ENCODE data around the gene CNIH3.

CNIH3 gene

DNA sequence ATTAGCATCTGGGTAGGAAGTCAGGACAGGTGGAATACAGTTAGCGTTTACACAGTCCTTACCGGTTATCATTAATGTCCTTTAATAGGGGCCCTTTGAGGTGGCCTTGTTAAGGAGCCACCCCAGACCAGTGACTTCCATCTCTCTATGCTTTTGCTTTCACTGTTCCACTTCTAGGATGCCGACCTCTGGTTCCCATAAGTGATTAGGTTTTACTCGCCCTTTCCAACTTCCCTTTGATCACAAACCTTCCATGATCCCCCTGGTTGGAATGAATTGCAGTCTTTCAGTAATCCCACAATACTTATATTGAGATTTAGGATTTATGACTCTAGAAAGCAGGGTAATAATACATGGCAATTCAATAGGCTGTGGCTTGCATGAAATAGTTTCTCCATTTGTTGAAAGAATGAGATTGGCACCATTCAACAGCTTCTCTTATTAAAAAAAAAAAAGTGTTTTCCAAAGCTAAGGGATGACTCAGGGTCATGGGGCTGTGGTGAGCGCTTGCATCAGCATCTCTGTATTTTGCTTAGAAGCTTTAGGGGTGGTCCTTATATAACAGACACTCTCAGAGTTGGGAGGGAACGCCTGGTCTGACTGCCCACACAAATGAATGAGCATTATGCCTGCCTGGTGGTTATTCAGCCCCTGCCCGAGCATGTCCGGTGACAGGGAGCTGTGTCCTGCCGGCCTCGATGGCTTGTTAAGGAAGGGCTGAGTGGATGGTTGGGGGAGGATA lies 110.5 kb downstream of the CNIH3 start:
- no peak for DNase-seq

DNA sequence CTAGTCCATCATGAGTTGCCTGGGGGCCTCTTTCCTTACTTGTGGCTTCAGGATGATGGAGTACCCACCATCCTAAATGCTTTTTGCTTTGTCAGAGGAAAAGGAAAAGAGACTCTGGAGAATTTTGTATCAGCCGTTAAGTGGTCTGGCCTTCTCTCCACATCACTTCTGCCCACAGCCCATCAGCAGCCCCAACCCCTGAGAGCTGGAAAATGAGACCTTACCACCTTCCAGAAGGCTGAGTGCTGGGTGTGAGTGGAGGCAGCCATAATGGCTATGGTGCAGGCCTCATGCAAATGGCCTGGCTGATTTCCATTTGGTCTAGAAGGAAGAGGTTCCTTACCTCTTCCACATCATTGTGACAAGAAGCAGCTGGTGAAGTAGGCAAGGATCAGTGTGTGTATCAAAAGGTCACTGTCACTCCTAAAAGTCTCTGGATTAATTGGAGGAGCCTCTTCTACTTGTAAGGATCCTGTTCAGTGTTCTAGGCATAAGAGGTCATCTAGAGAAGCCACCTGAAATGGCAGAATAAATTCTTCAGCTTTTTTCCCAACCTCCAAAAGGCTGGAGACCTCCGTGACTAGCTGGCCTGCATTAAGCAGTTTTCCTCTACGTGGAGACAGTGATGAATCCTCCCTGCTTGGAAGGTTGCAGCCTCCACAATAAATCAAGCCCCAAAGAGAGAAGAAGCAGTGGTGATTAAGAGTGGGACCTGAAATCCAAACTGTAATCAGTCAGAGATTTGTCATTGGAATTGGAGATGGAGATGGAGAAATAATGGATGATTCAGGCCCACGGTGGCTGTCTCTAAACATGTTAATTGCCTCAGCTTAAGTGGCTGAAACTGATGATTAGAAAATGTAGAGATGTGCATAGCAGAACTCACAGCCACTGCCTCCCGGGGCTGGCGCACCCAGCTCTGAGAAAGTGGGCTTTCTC lies 111.5 kb downstream of the CNIH3 start:
- no peak for DNase-seq

DNA sequence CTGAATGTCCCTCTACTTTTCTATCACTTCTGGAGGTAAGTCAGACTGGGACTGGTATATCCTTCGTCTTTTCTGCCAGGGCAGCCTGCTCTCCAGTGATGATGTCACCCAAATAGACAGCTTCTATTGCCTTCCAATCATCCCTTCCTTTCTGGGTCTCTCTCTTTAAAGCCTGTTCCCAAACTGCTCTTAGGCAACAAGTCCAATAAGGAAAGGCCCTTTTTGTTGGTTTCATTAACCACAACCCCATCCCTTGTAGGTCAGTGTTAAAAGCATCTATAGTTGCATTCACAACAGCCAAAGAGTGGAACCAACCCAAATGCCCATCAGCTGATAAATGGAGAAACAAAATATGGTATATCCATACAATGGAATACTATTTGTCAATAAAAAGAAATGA lies 114.4 kb downstream of the CNIH3 start:
- DNase-seq, result no peak

DNA sequence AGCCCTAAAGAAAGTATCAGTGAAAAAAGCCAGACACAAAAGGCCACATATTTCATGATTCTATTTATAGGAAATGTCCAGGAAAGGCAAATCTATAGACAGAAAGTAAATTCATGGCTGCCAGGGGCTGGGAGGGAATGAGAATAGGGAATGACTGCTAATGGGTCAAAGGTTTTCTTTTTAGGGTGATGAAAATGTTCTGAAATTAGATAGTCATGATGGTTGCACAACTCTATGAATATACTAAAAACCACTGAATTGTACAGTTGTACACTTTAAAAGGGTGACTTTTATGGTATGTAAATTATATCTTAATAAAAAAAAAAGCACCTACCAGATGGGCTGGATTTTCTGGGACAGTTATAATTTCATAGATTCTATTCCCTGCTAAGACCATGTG lies 114.8 kb downstream of the CNIH3 start:
- no peak for DNase-seq

DNA sequence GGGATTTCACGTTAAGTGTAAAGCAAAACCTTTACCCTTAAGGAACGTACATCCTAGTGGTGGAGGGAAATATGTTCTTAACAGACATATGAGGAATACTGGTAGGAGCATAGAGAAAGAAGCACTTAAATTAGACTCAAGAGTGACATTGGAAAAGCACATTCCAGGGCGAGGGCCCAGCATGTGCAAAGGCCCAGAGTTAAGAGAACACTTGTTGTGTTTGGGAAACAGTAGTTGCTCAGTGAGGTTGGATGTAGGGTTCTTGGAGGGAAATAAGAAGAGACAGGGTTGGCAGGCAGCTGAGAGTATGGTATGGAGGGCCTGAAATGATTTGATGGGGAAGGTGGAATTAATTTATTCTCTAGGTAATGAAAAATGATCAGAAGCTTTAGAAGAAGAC lies 115.5 kb downstream of the CNIH3 start:
- DNase-seq, result no peak

DNA sequence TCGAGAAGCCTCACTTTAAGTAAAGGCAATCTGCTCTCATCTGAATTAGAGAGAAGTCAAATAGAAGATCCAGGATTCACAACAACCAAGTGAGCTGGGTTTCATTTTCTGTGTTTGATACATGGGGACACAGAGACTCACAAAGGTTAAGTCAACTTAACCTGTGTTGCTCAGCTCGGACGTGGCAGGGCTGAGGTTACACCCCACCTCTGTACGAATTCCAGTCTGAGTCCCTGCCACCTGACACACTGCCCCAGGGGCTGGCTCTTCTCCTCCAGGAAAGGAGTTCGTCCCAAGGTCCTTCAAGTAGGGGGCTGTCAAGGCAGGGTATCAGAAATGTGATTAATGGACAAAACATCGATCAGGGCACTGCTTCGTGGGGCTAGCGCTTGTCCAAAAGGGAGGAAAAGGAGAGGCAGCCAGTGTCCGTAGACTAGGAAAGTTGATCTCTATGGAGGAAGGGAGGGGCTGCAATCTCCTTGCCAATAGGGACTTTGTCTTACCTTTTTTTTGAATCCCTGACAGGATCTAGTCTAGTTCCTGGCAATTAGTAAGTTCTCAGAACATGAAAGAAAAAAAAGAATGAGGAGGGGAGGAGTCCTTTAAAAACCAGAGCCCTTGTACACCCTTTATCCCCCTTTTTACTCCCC lies 116.4 kb downstream of the CNIH3 start:
- DNase-seq, result no peak

DNA sequence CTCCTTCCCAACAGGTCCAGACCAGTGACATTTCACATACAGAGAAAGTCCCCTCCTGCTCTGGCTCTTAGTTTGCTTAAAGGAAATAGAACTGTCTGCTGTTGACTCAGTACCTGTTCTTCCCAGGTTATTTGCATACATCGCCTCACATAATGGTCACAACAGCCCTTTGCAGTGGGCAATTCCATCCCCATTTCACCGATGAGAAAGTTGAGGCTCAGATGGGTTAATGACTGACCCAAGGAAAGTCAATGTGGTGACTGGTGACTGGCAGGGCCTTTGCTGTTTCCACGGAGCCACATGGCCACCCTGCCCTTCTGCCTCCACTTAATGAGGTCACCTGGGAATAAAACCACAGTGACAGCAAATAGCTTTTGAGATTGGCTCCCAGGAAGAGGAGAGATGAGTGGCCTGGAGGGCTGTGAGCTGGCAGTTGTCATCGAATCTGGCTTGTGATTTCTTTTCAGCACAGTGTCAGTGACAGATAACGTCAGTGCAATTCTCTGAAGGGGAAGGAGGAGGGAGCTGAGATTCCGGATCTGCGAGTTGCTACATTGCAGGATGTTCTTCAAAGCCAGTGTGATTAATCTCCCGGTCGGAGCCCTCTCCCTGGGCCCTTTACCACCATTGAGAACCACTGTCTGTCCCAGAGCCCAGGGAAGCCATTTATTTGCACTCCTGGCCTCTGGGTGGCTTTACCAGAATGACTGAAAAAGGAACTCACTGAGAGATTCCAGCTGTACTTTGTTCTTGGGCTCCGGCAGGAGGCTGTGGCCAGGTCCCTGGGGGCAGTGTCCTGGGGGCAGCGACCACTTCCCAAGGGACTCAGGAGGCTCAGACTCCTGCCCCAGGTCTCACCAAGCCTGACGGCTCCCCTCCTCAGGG lies 117.2 kb downstream of the CNIH3 start:
- DNase-seq, result no peak

DNA sequence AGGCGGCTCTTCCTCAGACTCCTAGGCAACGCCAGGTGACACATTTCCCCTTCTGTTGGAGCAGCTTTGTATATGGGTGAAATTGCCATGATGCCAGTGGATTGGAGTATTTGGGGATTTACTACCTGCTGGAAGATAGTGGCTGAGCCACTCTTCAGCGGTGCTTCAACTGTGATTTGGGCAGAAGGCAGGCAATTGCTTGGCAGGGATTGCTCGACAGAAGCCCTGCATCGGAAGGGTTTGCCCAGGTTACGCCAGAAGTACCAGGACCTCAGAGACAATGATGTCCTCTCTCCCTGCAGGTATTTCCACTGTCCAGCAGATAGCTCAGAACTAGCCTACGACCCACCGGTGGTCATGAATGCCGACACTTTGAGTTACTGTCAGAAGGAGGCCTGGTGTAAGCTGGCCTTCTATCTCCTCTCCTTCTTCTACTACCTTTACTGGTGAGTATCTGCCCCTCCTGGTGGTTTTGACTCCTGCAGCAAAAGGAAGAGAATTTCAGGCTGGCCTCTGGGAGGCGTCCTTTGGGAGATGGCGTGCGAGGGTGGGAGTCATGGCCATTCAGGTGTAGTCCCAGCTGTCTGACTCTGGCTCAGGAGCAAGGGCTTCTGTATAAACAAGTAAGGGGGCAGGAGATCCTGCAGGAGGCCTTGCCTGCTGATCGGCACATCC lies 118.3 kb downstream of the CNIH3 start:
- no peak for DNase-seq

DNA sequence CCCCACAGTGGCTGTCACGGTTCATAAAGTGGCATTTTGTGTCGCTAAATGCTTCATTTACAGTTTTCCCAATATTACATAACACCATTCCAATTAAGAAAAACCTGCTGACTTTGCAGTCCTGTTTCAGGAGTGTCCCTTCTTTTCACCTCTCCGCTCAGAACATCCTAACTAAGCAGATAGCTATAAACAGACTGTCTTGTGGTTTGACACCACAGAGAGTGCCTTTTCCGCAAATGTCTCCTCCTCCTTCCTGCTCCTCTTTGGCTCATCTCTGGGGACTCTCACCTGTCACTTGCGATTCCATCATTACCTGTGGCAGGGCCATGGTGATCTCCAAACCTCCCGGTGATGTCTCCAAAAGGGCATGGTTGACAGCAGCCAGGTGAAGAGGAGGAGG lies 119.0 kb downstream of the CNIH3 start:
- no peak for DNase-seq

DNA sequence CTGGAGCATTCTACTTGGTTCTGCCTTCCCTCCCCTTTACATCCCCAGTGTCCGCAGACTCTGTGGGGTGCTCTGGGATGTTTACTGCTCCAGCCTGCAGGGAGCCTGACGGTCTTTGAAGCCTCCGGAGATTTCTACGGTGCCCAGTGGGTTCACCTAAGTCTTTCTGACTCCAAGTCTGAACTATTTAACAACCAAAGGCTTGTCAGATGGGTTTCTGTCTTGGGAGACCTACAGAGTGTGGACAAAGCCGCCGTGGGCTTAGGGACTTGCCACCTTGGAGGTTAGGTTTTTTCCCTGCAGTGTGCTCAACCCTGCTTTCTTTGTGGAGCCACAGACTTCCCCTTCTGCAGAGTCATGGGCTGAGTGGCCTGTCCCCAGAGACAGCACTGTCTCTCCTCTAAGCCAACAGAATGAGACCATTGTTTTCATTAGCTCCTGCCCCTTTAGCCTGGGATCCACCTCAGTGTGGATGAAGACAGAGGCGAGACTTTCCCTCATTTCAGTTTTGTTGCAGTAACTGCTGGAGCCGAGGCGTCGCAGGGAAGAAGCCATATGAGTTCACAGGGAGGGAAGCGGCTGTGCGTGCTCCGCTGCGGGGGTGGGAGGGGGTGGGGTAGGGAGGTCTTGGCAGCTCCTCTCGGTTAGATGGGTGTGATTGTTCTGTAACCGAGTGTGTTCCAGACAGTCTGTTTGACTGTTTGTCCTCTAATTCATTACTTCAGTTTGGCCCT lies 120.7 kb downstream of the CNIH3 start:
- DNase-seq, result no peak

DNA sequence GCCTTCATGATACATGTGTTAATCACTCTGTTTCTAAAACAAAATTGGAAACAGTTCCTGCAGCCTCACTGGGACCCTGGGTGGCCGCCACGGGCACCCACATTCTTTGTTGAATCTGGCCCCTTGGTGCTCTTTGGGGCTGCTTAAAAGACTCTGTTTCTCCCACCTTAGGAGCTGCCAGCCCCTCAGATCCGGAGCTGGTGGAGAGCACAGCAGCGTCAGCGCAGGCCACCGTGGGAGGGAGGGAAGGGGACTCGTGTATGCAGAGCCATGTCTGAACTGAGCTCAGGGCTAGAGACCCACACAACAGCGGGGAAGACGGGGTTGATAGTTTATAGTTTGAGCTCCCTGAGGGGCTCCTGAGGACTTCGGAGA lies 121.2 kb downstream of the CNIH3 start:
- DNase-seq, result no peak

DNA sequence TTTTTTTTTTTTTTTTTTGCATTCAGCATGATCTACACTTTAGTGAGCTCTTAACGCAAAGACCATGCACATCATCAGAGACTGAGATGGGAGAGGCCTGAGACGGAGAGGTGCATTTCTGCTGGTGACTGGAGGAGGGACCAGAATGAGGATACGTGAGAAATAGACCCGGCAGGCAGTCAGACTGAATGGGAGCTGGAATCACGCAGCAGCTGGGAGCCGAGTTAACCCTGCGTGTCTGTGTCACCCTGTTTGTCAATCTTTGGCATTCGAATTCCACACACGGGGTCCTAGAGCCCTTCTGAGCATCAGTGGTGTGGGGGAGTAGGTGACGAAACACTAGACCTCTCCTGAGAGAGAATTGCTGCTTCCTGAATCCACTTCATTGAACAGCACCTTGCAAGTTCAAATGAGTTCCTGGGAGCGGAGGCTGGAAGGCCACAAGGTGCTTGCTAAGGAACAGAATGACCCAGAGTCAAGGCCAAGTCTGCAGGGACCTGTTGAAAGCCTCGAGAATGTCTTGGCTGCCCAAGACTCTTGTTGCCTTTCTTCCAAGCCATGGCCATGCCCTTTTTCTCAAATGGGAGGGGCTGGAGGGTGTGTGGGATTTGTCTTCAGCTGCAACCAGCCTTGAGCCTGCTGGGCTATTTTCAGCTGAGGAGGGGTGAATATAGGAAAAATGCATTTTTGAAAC lies 123.3 kb downstream of the CNIH3 start:
- DNase-seq, result no peak

DNA sequence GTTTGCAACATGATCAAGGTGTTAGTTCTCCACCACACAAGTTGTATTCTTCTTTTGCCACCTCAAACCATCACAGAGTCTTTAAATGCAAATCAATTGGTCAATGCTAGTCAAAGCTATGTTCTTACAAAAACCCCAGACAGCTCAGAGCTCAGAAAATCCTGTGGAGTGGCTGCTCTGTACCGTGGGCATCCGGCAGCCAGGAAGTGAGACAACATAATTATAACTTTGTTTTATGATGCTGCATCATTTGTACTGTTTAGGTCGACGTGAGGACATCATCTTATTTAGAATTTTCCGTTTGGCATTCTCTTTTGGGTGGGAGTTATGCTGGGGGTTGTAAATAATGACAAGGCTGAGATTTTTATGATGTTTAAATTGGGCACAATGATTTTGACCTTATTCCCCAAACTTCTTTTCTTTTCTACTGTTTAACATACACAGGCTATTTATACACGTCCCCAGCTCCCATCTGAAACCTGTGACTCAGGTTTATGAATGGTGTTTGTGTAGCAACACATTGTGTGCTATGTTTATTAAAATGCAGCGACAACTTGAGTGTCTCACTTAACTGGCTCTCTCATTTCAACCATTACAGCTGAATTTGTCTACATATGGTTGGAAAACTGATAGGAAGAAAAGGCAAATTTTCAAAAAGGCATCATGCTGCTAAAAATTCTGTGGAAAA lies 124.0 kb downstream of the CNIH3 start:
- no peak for DNase-seq

DNA sequence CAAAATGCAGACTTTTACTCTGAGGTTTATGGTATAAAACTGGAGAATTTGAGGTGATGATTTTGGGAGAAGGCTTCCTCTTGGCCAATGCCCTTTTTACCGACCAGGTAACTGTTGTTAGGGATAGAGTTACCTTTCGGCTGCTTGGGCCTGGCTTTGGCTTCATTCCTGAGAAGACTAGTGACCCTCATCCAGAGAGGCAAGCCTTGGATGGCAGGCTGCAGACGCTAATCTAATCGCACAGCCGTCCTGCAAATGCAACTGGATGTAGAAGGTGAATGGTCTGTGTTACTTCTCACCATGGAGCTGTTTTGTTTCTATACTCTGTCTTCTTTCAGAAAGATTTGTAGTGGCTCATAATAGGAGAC lies 124.6 kb downstream of the CNIH3 start:
- no peak for DNase-seq

DNA sequence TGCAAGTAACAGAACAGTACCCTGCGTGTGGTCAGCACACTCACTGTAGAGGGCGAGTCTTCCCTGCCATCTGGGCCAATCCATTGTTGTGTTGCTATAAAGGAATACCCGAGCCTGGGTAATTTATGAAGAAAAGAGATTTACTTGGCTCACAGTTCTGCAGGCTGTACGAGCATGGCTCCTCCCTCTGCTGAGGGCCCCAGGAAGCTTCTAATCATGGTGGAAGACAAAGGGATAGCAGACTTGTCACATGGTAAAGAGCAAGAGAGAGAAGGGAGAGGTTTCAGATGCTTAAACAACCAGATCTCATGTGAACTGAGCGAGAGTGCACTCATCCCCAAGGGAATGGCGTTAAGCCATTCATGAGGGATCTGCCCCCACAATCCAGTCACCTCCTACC lies 126.2 kb downstream of the CNIH3 start:
- DNase-seq, result no peak

DNA sequence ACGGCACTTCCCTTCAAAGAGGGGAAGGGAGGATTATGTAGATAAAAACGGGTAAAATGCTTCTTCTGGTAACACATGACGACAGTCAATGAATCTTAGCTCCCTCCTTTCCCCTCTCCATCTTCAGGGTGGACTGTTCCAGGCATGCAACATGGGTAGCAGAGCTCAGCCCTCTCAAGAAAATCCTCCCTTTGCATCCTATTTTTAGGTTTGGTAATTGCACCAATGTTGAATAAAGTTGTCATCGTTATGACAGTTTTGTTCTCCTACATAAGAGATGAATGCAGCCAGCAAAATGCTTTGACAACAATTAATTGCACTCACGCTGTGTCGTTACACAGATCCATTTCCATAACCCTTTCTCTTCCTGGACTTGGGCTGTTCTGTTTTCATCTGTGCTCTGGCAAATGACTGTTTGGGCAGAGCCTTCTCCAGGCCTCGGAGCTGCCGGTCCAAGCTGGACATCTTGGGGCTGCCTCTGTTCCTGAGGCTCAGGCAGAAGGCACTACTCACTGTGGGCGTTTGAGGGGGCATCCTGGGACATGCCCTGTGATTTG lies 127.6 kb downstream of the CNIH3 start:
- DNase-seq, result no peak

DNA sequence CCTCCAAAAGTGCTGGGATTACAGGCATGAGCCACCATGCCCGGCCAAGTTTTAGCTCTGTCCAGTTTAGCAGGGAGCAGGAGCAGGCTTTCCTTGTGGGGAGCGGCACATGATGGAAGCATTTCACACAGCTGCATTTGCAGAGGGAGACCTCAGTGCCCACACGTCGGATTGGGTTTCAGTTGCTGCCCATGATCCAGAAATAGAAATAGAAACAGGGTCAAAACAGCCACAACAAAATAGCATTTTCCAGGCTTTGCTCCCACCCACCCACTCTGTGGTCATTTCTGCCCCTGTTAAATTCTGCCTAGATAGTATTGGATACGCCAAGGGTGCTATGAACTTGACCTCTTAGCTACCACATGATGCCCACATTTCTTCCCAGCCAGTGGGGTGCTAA lies 128.4 kb downstream of the CNIH3 start:
- no peak for DNase-seq

DNA sequence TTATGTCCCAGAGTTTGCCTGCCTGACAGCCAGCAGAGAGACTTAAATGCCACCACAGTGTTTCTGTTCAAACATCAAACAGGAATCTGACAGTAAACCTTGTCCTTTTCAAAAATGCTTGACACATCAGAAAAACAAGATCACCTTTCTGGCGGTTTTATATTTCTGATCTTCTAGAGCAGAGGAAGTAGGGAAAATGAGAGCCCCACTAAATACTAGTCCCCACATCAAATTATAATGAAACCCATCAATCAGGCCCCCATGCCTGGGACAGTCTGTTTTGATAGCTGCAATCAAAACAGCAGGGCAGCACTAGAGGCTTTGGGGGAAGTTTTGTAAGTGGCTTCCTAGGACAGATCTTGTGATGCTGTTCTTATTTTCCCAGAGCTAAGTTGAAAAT lies 129.3 kb downstream of the CNIH3 start:
- DNase-seq, result no peak

DNA sequence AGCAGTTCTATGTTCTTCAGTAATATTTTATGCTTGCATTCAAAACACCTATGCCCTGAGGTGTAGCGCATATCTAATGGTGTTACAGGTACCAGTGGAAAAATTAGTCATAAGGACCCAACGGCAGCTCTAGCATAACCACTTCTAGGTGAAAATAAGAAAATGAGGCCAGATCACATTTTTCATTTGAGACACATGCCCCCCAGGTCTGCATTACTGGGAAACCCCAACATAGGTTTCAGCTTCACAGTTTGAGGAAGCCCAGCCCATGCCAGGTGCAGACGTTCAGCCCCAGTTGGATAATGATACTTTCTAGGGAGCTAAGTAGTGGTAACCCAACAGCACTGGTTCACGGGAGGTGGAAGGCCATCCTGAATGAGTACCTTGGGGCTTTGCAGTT lies 129.8 kb downstream of the CNIH3 start:
- DNase-seq, result no peak

DNA sequence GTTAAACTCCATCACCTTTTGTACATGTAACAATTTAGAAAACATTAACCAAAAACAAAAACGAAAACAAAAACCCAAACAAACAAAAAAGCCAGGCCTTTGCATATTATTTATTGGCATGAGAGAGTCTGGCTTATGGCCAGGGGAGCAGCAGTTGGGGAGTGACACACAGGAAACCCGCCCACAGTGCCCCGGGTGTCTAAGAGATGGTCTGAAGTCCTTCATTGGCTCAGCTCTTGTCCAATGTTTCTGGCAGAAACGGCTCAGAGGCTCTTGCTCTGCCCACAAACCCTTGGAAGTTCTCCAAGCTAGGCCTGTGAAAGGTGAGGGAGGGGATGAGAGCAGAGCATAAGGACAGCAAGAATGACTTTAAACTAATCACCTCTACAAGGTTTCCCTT lies 131.5 kb downstream of the CNIH3 start:
- peak; percentile 26 for DNase-seq
